ENCODE measurements around the gene USP13. TPM values are rescaled to one million over a fixed set of nuclear protein-coding genes. Genes with fewer than 3 reads are reported as not detected.
"Not testable (repeated sequence)": the region's sequence is repeated elsewhere in the genome, so short reads cannot be mapped to it uniquely, and the experiment has no call there.

Gene USP13
- total RNA-seq, 2 experiments from 2014 or later: 12.0 to 12.1 TPM

GRCh38 chr3:179765396-179765795 is 112.6 kb downstream of the USP13 start:
- Mint-ChIP-seq H3K27ac (no peak overlapping the region), H3K4me1 (ENCODE audit: low read depth) (no peaks in the 10 kb centered on the region), H3K4me3 (no peak overlapping the region), H3K9me3 (no peaks in the 10 kb centered on the region), H3K27me3 (ENCODE audit: low read depth) (no peaks in the 10 kb centered on the region), H3K36me3 (ENCODE audit: low read depth) (peaks cover 41% of the 10 kb centered on the region)
- CTCF ChIA-PET: no interaction called here
- intact Hi-C loops (cut with micrococcal nuclease): no loop called here
- no peak for DNase-seq

DNA sequence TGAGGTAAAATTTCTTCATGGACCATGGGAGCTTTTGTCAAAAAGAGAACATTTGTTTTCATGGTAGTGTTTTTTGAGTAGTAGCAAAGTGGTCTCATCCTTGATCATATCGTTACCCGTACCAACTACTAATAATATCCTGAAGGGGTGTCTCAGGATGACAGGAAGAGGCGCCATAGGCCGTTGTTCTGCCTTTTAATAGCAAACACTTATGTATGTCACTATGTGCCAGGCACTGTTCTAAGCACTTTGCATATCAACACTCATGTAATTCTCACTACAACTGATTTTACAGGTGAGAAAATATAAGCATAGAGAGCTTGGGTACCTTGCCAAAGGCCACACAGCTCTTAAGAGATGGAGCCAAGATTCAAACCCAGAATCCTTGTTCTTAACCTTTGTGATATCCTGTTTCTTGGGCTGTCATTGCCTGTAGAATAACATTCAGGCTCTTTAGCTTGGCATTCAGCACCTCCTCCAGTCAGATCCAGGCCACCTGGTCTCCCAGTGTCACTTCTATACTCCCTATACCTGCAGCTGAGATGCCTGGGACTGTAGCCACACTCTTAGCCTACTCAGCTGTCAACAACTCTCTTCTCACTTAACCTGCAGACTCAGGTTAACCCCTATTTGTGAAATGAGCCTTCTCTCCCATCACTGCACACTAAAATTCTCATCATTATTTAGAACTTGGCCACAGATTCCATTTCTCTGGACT is 113.7 kb downstream of the USP13 start:
- no peak for DNase-seq
- peaks cover 35% of the 10 kb centered on the region for H3K36me3 Mint-ChIP-seq (ENCODE audit: low read depth)

GRCh38 chr3:179768080-179768479 is 115.2 kb downstream of the USP13 start:
- intact Hi-C loops (cut with micrococcal nuclease): no loop called here
- H3K4me3 Mint-ChIP-seq: no peak overlapping the region
- no peak overlapping the region for H3K27ac Mint-ChIP-seq
- CTCF ChIA-PET: interaction anchor here (0.5 to 0.6 kb wide), 3 partner anchors 96 to 405 kb away, joined by 3 to 7 read pairs (median 3); no protein-coding TSS in a partner anchor
- peaks cover 34% of the 10 kb centered on the region for H3K36me3 Mint-ChIP-seq (ENCODE audit: low read depth)
- DNase-seq: no peak
- H3K9me3 Mint-ChIP-seq: no peaks in the 10 kb centered on the region
- H3K27me3 Mint-ChIP-seq (ENCODE audit: low read depth): no peaks in the 10 kb centered on the region
- no peaks in the 10 kb centered on the region for H3K4me1 Mint-ChIP-seq (ENCODE audit: low read depth)

More for the DNA sequence above, 113.7 kb downstream of the USP13 start:
- no peaks in the 10 kb centered on the region for H3K4me1 Mint-ChIP-seq (ENCODE audit: low read depth)
- intact Hi-C loops (cut with micrococcal nuclease): no loop called here
- no peaks in the 10 kb centered on the region for H3K27me3 Mint-ChIP-seq (ENCODE audit: low read depth)
- H3K4me3 Mint-ChIP-seq: no peak overlapping the region
- CTCF ChIA-PET: no interaction called here
- no peak overlapping the region for H3K27ac Mint-ChIP-seq
- H3K9me3 Mint-ChIP-seq: no peaks in the 10 kb centered on the region

- Mint-ChIP-seq H3K4me1 (ENCODE audit: low read depth) (no peaks in the 10 kb centered on the region), H3K36me3 (ENCODE audit: low read depth) (peaks cover 43% of the 10 kb centered on the region), H3K4me3 (no peak overlapping the region), H3K9me3 (peaks cover 2% of the 10 kb centered on the region), H3K27ac (no peak overlapping the region), H3K27me3 (ENCODE audit: low read depth) (no peaks in the 10 kb centered on the region)
- no peak for DNase-seq
- CTCF ChIA-PET: no interaction called here
- intact Hi-C loops (cut with micrococcal nuclease): no loop called here
Observed at GRCh38 chr3:179769411-179770247, 116.8 kb downstream of the USP13 start.

DNA sequence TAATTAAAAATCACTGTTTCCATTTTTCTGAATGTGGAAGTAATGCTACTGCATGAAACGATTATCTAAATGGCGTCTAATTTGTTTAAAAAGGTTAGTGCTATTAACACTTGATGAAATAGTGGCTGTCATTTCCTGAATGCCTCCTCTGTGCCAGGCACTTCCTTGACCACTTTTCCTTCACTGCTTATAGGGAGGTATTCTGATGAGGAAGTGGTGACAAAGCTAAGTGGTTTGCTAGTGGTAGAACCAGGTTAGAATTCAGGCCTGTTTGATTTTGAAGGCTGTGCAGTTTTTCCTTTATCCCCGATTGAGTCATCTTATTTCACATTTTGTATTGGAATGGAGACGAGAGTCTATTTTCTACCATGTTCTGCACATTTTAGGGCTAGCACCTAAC is 119.0 kb downstream of the USP13 start:
- H3K27ac Mint-ChIP-seq: no peak overlapping the region
- intact Hi-C loops (cut with micrococcal nuclease): no loop called here
- H3K9me3 Mint-ChIP-seq: peaks cover 2% of the 10 kb centered on the region
- CTCF ChIA-PET: no interaction called here
- peaks cover 42% of the 10 kb centered on the region for H3K36me3 Mint-ChIP-seq (ENCODE audit: low read depth)
- no peak overlapping the region for H3K4me3 Mint-ChIP-seq
- no peaks in the 10 kb centered on the region for H3K4me1 Mint-ChIP-seq (ENCODE audit: low read depth)
- H3K27me3 Mint-ChIP-seq (ENCODE audit: low read depth): no peaks in the 10 kb centered on the region
- DNase-seq: no peak

GRCh38 chr3:179772297-179772696 is 119.5 kb downstream of the USP13 start:
- CTCF ChIA-PET: no interaction called here
- H3K27ac Mint-ChIP-seq: no peak overlapping the region

DNA sequence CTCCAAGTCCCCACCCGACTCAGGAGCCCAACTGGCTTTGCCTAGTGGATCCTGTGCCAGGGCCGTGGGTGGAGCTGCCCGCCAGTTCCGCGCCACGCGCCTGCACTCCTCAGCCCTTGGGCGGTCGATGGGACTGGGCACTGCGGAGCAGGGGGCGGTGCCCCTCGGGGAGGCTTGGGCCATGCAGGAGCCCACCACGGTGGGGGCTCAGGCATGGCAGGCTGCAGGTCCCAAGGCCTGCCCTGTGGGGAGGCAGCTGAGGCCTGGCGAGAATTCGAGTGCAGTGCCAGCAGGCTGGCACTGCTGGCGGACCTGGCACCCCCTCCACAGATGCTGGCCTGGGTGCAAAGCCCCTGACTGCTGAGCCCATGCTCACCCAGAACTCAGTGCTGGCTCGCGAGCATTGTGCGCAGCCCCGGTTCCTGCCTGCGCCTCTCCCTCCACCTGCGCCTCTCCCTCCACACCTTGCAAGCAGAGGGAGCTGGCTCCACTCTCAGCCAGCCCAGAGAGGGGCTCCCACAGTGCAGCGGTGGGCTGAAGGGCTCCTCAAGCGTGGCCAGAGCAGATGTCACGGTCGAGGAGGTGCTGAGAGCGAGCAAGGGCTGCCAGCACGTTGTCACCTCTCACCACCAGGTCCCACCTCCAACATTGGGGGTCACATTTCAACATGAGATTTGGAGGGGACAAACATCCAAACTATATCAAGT is 122.7 kb downstream of the USP13 start:
- intact Hi-C loops (cut with micrococcal nuclease): no loop called here
- DNase-seq: no peak
- CTCF ChIA-PET: no interaction called here
- no peak overlapping the region for H3K4me3 Mint-ChIP-seq
- H3K4me1 Mint-ChIP-seq (ENCODE audit: low read depth): no peaks in the 10 kb centered on the region
- peaks cover 52% of the 10 kb centered on the region for H3K36me3 Mint-ChIP-seq (ENCODE audit: low read depth)
- no peak overlapping the region for H3K27ac Mint-ChIP-seq
- H3K27me3 Mint-ChIP-seq (ENCODE audit: low read depth): no peaks in the 10 kb centered on the region
- H3K9me3 Mint-ChIP-seq: peaks cover 6% of the 10 kb centered on the region

More at GRCh38 chr3:179772297-179772696, 119.5 kb downstream of the USP13 start:
- peaks cover 2% of the 10 kb centered on the region for H3K9me3 Mint-ChIP-seq
- DNase-seq: no peak
- H3K27me3 Mint-ChIP-seq (ENCODE audit: low read depth): no peaks in the 10 kb centered on the region
- H3K36me3 Mint-ChIP-seq (ENCODE audit: low read depth): peaks cover 38% of the 10 kb centered on the region
- H3K4me1 Mint-ChIP-seq (ENCODE audit: low read depth): no peaks in the 10 kb centered on the region
- no peak overlapping the region for H3K4me3 Mint-ChIP-seq
- intact Hi-C loops (cut with micrococcal nuclease): no loop called here

DNA sequence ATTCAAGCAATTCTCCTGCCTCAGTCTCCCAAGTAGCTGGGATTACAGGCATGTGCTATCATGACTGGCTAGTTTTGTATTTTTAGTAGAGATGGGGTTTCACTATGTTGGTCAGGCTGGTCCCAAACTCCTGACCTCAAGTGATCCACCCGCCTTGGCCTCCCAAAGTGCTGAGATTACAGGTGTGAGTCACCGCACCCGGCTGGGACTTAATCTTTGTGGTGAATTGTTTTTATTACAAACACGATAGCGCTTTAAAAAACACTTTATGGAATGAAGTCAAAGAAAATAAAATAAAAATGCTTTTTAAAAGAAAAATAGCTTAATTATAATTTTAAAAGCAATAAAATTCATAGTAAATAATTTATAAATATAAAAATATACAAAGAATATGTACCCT is 130.0 kb downstream of the USP13 start:
- H3K4me1 Mint-ChIP-seq (ENCODE audit: low read depth); H3K4me3 Mint-ChIP-seq; CTCF ChIA-PET; DNase-seq; H3K9me3 Mint-ChIP-seq; H3K27ac Mint-ChIP-seq; H3K27me3 Mint-ChIP-seq (ENCODE audit: low read depth); intact Hi-C loops (cut with micrococcal nuclease): not testable (repeated sequence)
- H3K36me3 Mint-ChIP-seq (ENCODE audit: low read depth): peaks cover 47% of the 10 kb centered on the region

DNA sequence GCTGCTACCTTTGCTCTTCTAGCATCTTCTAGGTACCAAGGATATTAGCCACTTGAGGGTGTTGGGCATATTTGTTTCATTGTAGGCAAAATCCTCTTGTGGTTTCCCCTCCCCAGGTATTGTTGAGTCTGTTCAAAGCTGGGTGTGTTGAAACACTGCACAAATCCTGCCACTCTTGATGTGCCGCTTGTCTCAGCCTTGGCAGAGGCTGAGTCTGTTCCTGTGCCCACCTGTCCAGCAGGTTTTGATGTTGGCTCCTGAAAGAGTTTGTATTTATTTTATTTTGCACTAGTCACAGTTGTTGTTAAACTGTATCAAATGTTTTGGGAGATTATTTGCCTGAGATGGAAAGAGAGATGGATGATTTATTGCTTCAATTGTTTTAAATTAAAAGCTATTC is 136.2 kb downstream of the USP13 start:
- H3K9me3 Mint-ChIP-seq: no peaks in the 10 kb centered on the region
- H3K27ac Mint-ChIP-seq: no peak overlapping the region
- H3K4me3 Mint-ChIP-seq: no peak overlapping the region
- peaks cover 16% of the 10 kb centered on the region for H3K36me3 Mint-ChIP-seq (ENCODE audit: low read depth)
- H3K27me3 Mint-ChIP-seq (ENCODE audit: low read depth): no peaks in the 10 kb centered on the region
- DNase-seq: no peak
- intact Hi-C loops (cut with micrococcal nuclease): no loop called here
- CTCF ChIA-PET: no interaction called here
- H3K4me1 Mint-ChIP-seq (ENCODE audit: low read depth): no peaks in the 10 kb centered on the region

DNA sequence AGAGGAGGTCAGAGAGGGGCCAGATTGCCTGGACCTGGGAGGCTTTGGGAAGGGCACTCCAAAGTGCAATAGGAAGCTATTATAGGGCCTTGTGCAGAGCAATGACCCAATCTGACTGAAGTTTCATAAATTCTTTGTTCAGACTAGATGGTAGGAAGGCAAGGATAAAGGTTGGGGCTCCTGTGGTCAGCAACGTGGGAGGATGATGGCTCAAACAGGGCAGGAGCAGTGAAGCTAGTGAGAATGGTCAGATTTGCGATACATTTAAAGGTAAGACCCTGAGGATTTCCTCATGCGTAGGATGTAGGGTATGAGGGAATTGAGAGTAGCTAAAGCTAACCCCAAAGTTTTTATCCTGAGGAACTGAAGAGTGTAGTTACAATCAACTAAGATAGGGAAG is 139.0 kb downstream of the USP13 start:
- DNase-seq: no peak
- CTCF ChIA-PET: no interaction called here
- no peak overlapping the region for H3K4me3 Mint-ChIP-seq
- no peak overlapping the region for H3K27ac Mint-ChIP-seq
- H3K4me1 Mint-ChIP-seq (ENCODE audit: low read depth): no peaks in the 10 kb centered on the region
- no peaks in the 10 kb centered on the region for H3K27me3 Mint-ChIP-seq (ENCODE audit: low read depth)
- intact Hi-C loops (cut with micrococcal nuclease): no loop called here
- H3K9me3 Mint-ChIP-seq: no peaks in the 10 kb centered on the region
- H3K36me3 Mint-ChIP-seq (ENCODE audit: low read depth): peaks cover 6% of the 10 kb centered on the region

- intact Hi-C loops (cut with micrococcal nuclease): no loop called here
- Mint-ChIP-seq H3K9me3 (no peaks in the 10 kb centered on the region), H3K36me3 (ENCODE audit: low read depth) (no peaks in the 10 kb centered on the region), H3K27me3 (ENCODE audit: low read depth) (peaks cover 2% of the 10 kb centered on the region), H3K27ac (no peak overlapping the region), H3K4me1 (ENCODE audit: low read depth) (no peaks in the 10 kb centered on the region), H3K4me3 (no peak overlapping the region)
- DNase-seq: no peak
- CTCF ChIA-PET: no interaction called here
Observed at GRCh38 chr3:179794355-179794754, 141.5 kb downstream of the USP13 start.

GRCh38 chr3:179796421-179796820 is 143.6 kb downstream of the USP13 start:
- Mint-ChIP-seq H3K4me3 (no peak overlapping the region), H3K9me3 (no peaks in the 10 kb centered on the region), H3K27me3 (ENCODE audit: low read depth) (peaks cover 2% of the 10 kb centered on the region), H3K27ac (no peak overlapping the region), H3K36me3 (ENCODE audit: low read depth) (no peaks in the 10 kb centered on the region), H3K4me1 (ENCODE audit: low read depth) (no peaks in the 10 kb centered on the region)
- CTCF ChIA-PET: no interaction called here
- intact Hi-C loops (cut with micrococcal nuclease): no loop called here
- DNase-seq: no peak
